HCT116 (cell line): ENCODE results near the gene ARFGAP3. TPM values are rescaled to one million over a fixed set of nuclear protein-coding genes. Genes with fewer than 3 reads are reported as not detected.

ENCODE experiments used
- ATAC-seq: fragments of 200-7000 bp; cut with Tn5 transposase; 2 replicates; pipeline ENCODE4 v1.9.1; 2020; ENCODE audit warnings: mild to moderate bottlenecking, moderate library complexity
- BruUV-seq: library from RNA; stranded (reverse); fragments of 400-500 nt; replicated peaks from 2 replicates; lab custom pipeline; 2021; lab: Mats Ljungman, UMichigan
- CTCF ChIA-PET: fragments of 300-600 bp; sonication (Branson Sonifier 250); formaldehyde crosslinking; loops from one replicate; lab custom pipeline; 2021; ENCODE audit warnings: antibody characterized with exemption; lab: Charles Lee
- POLR2A ChIA-PET: fragments of 300-600, 350-600 bp; sonication (Branson Sonifier 250); formaldehyde crosslinking; loops from one replicate; lab custom pipeline; 2021; ENCODE audit warnings: antibody characterized with exemption; lab: Charles Lee
- RAD21 ChIA-PET, 2 experiments: fragments of 300-600 bp; sonication (Branson Sonifier 250); formaldehyde crosslinking; loops; one replicate each; lab custom pipeline; 2023; ENCODE audit warnings: low total read pairs in 2 of 2; ENCODE audit not compliant: uncharacterized antibody in 2 of 2, unreplicated experiment in 2 of 2, low non-redundant PET in 1 of 2; lab: Charles Lee
- DNase-seq: peaks from one replicate; pipeline ENCODE4 v3.0.0-alpha.2; 2010; ENCODE audit warnings: low read depth, low spot score
- H2AFZ ChIP-seq: fragments of 200-600 bp; shearing (Covaris generic), sonication (generic); 2 replicates; pipeline ENCODE4 v1.6.1; 2017; ENCODE audit warnings: low read depth, mixed run types, mixed read lengths, antibody characterized with exemption, low read length; ENCODE audit not compliant: poor library complexity, severe bottlenecking
- H3K27ac ChIP-seq: 2 replicates; pipeline ENCODE4 v1.5.1; 2012; ENCODE audit warnings: low read depth, low read length
- H3K27me3 ChIP-seq: fragments of 200-600 bp; sonication (generic); 2 replicates; pipeline ENCODE4 v1.6.1; 2016; ENCODE audit warnings: mixed run types, low read length, mixed read lengths; ENCODE audit not compliant: insufficient read depth
- H3K36me3 ChIP-seq, 2 experiments: fragments of 200-500 bp in 1 of 2; fragments of 200-600 bp in 1 of 2; sonication (Bioruptor generic) in 1 of 2; sonication (generic) in 1 of 2; 2 replicates each; pipeline versions ENCODE4 v1.5.1 to v1.6.1; 2014 to 2016; ENCODE audit warnings: low read length in 2 of 2, inconsistent platforms in 1 of 2, mixed read lengths in 1 of 2, mixed run types in 1 of 2; ENCODE audit not compliant: insufficient read depth in 2 of 2, control insufficient read depth in 1 of 2
- H3K4me1 ChIP-seq, 2 experiments: fragments of 200-600 bp in 1 of 2; sonication (generic) in 1 of 2; 2 replicates each; pipeline versions ENCODE4 v1.5.1 to v1.6.1; 2012 to 2017; ENCODE audit warnings: low read length in 2 of 2, inconsistent platforms in 1 of 2, mild to moderate bottlenecking in 1 of 2, mixed read lengths in 1 of 2, mixed run types in 1 of 2, moderate library complexity in 1 of 2; ENCODE audit not compliant: insufficient read depth in 2 of 2, control insufficient read depth in 1 of 2
- H3K4me2 ChIP-seq: fragments of 200-600 bp; sonication (generic); 2 replicates; pipeline ENCODE4 v1.6.1; 2017; ENCODE audit warnings: mixed run types, low read length, mixed read lengths
- H3K4me3 ChIP-seq, 2 experiments: fragments of 200-600 bp in 1 of 2; sonication (generic) in 1 of 2; replicated peaks in 1 of 2; 2 replicates each; pipeline ENCODE4 v1.5.1; 2011 to 2016; ENCODE audit warnings: low read length in 2 of 2, control low read depth in 1 of 2, low read depth in 1 of 2, mild to moderate bottlenecking in 1 of 2, mixed read lengths in 1 of 2, mixed run types in 1 of 2
- H3K79me2 ChIP-seq: fragments of 200-600 bp; sonication (generic); 2 replicates; pipeline ENCODE4 v1.6.1; 2017; ENCODE audit warnings: mild to moderate bottlenecking, mixed run types, low read length, moderate library complexity, mixed read lengths; ENCODE audit not compliant: insufficient read depth
- H3K9ac ChIP-seq: fragments of 200-600 bp; sonication (generic); 2 replicates; pipeline ENCODE4 v1.6.1; 2016; ENCODE audit warnings: low read length, mixed read lengths
- H3K9me2 ChIP-seq: fragments of 200-600 bp; sonication (generic), shearing (Covaris generic); 2 replicates; pipeline ENCODE4 v1.6.1; 2017; ENCODE audit warnings: mixed run types, mild to moderate bottlenecking, moderate library complexity; ENCODE audit not compliant: insufficient read depth
- H3K9me3 ChIP-seq, 2 experiments: fragments of 200-500 bp in 1 of 2; fragments of 200-600 bp in 1 of 2; sonication (Bioruptor generic) in 1 of 2; sonication (generic) in 1 of 2; 2 replicates each; pipeline ENCODE4 v1.6.1; 2014 to 2017; ENCODE audit warnings: low read length in 2 of 2, mixed read lengths in 2 of 2, inconsistent platforms in 1 of 2, low read depth in 1 of 2, mild to moderate bottlenecking in 1 of 2, mixed run types in 1 of 2, moderate library complexity in 1 of 2; ENCODE audit not compliant: control insufficient read depth in 1 of 2, insufficient read depth in 1 of 2
- H4K20me1 ChIP-seq: fragments of 200-600 bp; sonication (generic), shearing (Covaris generic); 2 replicates; pipeline ENCODE4 v1.6.1; 2017; ENCODE audit warnings: mixed run types, mild to moderate bottlenecking, moderate library complexity; ENCODE audit not compliant: insufficient read depth
- CBX3 ChIP-seq: IDR thresholded peaks from 2 replicates; pipeline ENCODE4 v1.6.1; 2012; ENCODE audit warnings: low read depth
- EGR1 ChIP-seq: IDR thresholded peaks from 2 replicates; pipeline ENCODE4 v1.6.1; 2012; ENCODE audit warnings: low read depth
- EZH2 ChIP-seq: fragments of 200-600 bp; sonication (generic); IDR thresholded peaks from 2 replicates; pipeline ENCODE4 v1.6.1; 2017; ENCODE audit warnings: antibody characterized with exemption, mixed run types
- EZH2phosphoT487 ChIP-seq: fragments of 200-600 bp; IDR thresholded peaks from 2 replicates; pipeline ENCODE4 v1.6.1; 2018; ENCODE audit warnings: antibody characterized with exemption, borderline replicate concordance
- FOSL1 ChIP-seq: IDR thresholded peaks from 2 replicates; pipeline ENCODE4 v1.6.1; 2012; ENCODE audit warnings: low read depth
- JUND ChIP-seq: IDR thresholded peaks from 2 replicates; pipeline ENCODE4 v1.6.1; 2012
- POLR2A ChIP-seq: IDR thresholded peaks from 2 replicates; pipeline ENCODE4 v1.7.0; 2011; ENCODE audit warnings: borderline replicate concordance; ENCODE audit not compliant: insufficient read depth, insufficient read length; ENCODE audit errors: extremely low read depth
- SP1 ChIP-seq: IDR thresholded peaks from 2 replicates; pipeline ENCODE4 v1.6.1; 2012; ENCODE audit warnings: low read depth
- SRF ChIP-seq: IDR thresholded peaks from 2 replicates; pipeline ENCODE4 v1.6.1; 2012; ENCODE audit warnings: low read depth
- TCF7L2 ChIP-seq: IDR thresholded peaks from 2 replicates; pipeline ENCODE4 v1.7.0; 2011; ENCODE audit warnings: borderline replicate concordance, inconsistent platforms; ENCODE audit not compliant: insufficient read depth, insufficient read length; ENCODE audit errors: extremely low read depth
- YY1 ChIP-seq: IDR thresholded peaks from 2 replicates; pipeline ENCODE4 v1.6.1; 2011; ENCODE audit warnings: low read length, low read depth, moderate library complexity, mild to moderate bottlenecking; ENCODE audit not compliant: insufficient replicate concordance; ENCODE audit errors: extremely low read depth
- ZFX ChIP-seq: fragments of 450-650 bp; IDR thresholded peaks from 2 replicates; pipeline ENCODE4 v1.6.1; 2017
- ZNF274 ChIP-seq: fragments of 200-500 bp; sonication (Bioruptor generic); IDR thresholded peaks from 2 replicates; pipeline ENCODE4 v1.6.1; 2014; ENCODE audit warnings: mild to moderate bottlenecking, low read depth, low read length, inconsistent platforms
- intact Hi-C: fragments of 100-400 bp; cut with micrococcal nuclease; formaldehyde crosslinking; loops from 2 replicates; pipeline ENCODE4 v1.10.0; 2022
- total RNA-seq: library from RNA; stranded (reverse); gene quantifications from one replicate; pipeline ENCODE4 v1.2.1, GENCODE V29; 2021; ENCODE audit not compliant: unreplicated experiment
- TF ChIP-seq, protein P1 (sequence below): IDR thresholded peaks from 2 replicates; pipeline ENCODE4 v1.6.1; 2012
- TF ChIP-seq, protein P2 (sequence below), 3 experiments: fragments of 200-600 bp in 1 of 3; sonication (generic) in 1 of 3; IDR thresholded peaks in 2 of 3; conservative IDR thresholded peaks in 1 of 3; 2 replicates each; pipeline ENCODE4 v1.5.1; 2012 to 2017; ENCODE audit warnings: low read depth in 2 of 3, low read length in 2 of 3, antibody characterized with exemption in 1 of 3, borderline replicate concordance in 1 of 3, control low read depth in 1 of 3, mild to moderate bottlenecking in 1 of 3, mixed read lengths in 1 of 3, mixed run types in 1 of 3, moderate library complexity in 1 of 3; ENCODE audit not compliant: insufficient read depth in 1 of 3

ARFGAP3 gene
- total RNA-seq, 1 experiment from 2014 or later = 15.4 TPM

GRCh38 chr22:42764895-42765363, 92.1 kb downstream of the ARFGAP3 start:
- intact Hi-C loops = no loop called here
- Histone ChIP-seq H3K9ac (no peak overlapping the region), H4K20me1 (no peaks in the 10 kb centered on the region), H3K27me3 (no peaks in the 10 kb centered on the region), H2AFZ (no peak overlapping the region), H3K4me3 (no peak overlapping the region), H3K36me3 (no peaks in the 10 kb centered on the region), H3K4me1 (peaks cover 9 to 11% of the 10 kb centered on the region in 2 experiments), H3K79me2 (no peaks in the 10 kb centered on the region), H3K9me2 (no peaks in the 10 kb centered on the region), H3K4me2 (no peak overlapping the region), H3K9me3 (no peaks in the 10 kb centered on the region), H3K27ac (no peak overlapping the region)
- ChIA-PET CTCF (no interaction called here), POLR2A (interaction anchor here (1.0 kb wide), 1 partner anchor 149 kb away, joined by 3 read pairs; no protein-coding TSS in a partner anchor), RAD21 (no interaction called here)
- no peak for DNase-seq
- TF ChIP-seq JUND (no peak), SRF (no peak), CBX3 (no peak), EZH2 (no peak), ZFX (no peak), EGR1 (no peak), TCF7L2 (no peak), SP1 (no peak), ZNF274 (no peak), YY1 (no peak), EZH2phosphoT487 (no peak), FOSL1 (no peak), POLR2A (no peak)
- TF ChIP-seq, protein P1, sequence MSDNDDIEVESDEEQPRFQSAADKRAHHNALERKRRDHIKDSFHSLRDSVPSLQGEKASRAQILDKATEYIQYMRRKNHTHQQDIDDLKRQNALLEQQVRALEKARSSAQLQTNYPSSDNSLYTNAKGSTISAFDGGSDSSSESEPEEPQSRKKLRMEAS = no peak
- TF ChIP-seq, protein P2, sequence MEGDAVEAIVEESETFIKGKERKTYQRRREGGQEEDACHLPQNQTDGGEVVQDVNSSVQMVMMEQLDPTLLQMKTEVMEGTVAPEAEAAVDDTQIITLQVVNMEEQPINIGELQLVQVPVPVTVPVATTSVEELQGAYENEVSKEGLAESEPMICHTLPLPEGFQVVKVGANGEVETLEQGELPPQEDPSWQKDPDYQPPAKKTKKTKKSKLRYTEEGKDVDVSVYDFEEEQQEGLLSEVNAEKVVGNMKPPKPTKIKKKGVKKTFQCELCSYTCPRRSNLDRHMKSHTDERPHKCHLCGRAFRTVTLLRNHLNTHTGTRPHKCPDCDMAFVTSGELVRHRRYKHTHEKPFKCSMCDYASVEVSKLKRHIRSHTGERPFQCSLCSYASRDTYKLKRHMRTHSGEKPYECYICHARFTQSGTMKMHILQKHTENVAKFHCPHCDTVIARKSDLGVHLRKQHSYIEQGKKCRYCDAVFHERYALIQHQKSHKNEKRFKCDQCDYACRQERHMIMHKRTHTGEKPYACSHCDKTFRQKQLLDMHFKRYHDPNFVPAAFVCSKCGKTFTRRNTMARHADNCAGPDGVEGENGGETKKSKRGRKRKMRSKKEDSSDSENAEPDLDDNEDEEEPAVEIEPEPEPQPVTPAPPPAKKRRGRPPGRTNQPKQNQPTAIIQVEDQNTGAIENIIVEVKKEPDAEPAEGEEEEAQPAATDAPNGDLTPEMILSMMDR (IDR thresholded peaks at IDR 0.05 in 2 of 3, conservative IDR thresholded peaks at IDR 0.05 in 1 of 3; ENCODE audit: borderline replicate concordance in 1 of 3, insufficient read depth in 1 of 3, low read depth in 2 of 3, low read length in 2 of 3) = no peak
- ATAC-seq = no peak
- no TSS peak for BruUV-seq
